Aorta (tissue), 5 donors: ENCODE measurements around the gene MEIS2. TPM values are rescaled to one million over a fixed set of nuclear protein-coding genes. Genes with fewer than 3 reads are reported as not detected.
A peak's percentile ranks its signal among the peaks of the same experiment; 100 is the strongest.

Experiments
- ATAC-seq: fragments of 200-7000 bp; cut with Tn5 transposase; one replicate; pipeline ENCODE4 v1.9.1; 2022; ENCODE audit warnings: moderate library complexity; ENCODE audit not compliant: low FRiP score
- DNase-seq, 2 donors: peaks; one replicate each; pipeline ENCODE4 v3.0.0-alpha.2; 2020
- H3K27ac ChIP-seq, 2 donors: one replicate each; pipeline ENCODE4 v1.5.1; 2013; ENCODE audit warnings: low read length in 2 of 2, mild to moderate bottlenecking in 2 of 2, moderate library complexity in 2 of 2, control low read depth in 1 of 2, inconsistent platforms in 1 of 2, low read depth in 1 of 2
- H3K27me3 ChIP-seq, 2 donors: one replicate each; pipeline ENCODE4 v1.6.1; 2013; ENCODE audit warnings: control low read depth in 1 of 2, low read length in 1 of 2, mild to moderate bottlenecking in 1 of 2, moderate library complexity in 1 of 2; ENCODE audit not compliant: insufficient read depth in 2 of 2, control insufficient read depth in 1 of 2
- H3K36me3 ChIP-seq, 2 donors: one replicate each; pipeline ENCODE4 v1.6.1; 2013; ENCODE audit warnings: control low read depth in 1 of 2, low read length in 1 of 2, mild to moderate bottlenecking in 1 of 2; ENCODE audit not compliant: insufficient read depth in 2 of 2, control insufficient read depth in 1 of 2
- H3K4me1 ChIP-seq, 2 donors: one replicate each; pipeline ENCODE4 v1.6.1; 2013; ENCODE audit warnings: low read length in 2 of 2, control low read depth in 1 of 2, mild to moderate bottlenecking in 1 of 2, moderate library complexity in 1 of 2; ENCODE audit not compliant: insufficient read depth in 2 of 2, control insufficient read depth in 1 of 2
- H3K4me3 ChIP-seq, 2 donors: one replicate each; pipeline ENCODE4 v1.5.1; 2013; ENCODE audit warnings: low read length in 2 of 2, control low read depth in 1 of 2, mild to moderate bottlenecking in 1 of 2
- H3K9me3 ChIP-seq: one replicate; pipeline ENCODE4 v1.6.1; 2013; ENCODE audit warnings: mild to moderate bottlenecking, low read length; ENCODE audit not compliant: control insufficient read depth
- WGBS, 2 donors: extraction: QIAGEN DNeasy Blood & Tissue Kit; methylation state at CpG; one replicate each; pipeline ENCODE4 v1.1.7; 2013; 5-methylcytosine and 5-hydroxymethylcytosine counted together
- intact Hi-C, 2 donors: fragments of 100-400 bp; cut with DNase I; formaldehyde crosslinking; loops; one replicate each; pipeline versions ENCODE4 v1.14.2 to v1.15.0; 2022
- polyA plus RNA-seq, 2 donors: library from polyadenylated mRNA; stranded (reverse); fragments of 200-250 nt; gene quantifications; one replicate each; pipeline ENCODE4 v1.2.3, GENCODE V29; 2013
- total RNA-seq, 2 donors: library from RNA; stranded (reverse); fragmentation: NEBNext Ultra II Directional; extraction: Animal tissue kit (Norgen Biotek cat#: 25700); gene quantifications; one replicate each; pipeline ENCODE4 v1.2.1, GENCODE V29; 2021
- donor health status: healthy with polysubstance abuse.
- donor health status: Bipolar disorder and iron deficiency.
- donor health status: DM: no; HTN: no; CAD: no.
- donor health status: DM: no; HTN: no; CAD: no.
- donor health status: DM: yes; HTN: yes; CAD: no.

MEIS2 gene
- total and polyA plus RNA-seq, 4 donors: 20.7 to 58.7 (median 25.9) TPM

DNA sequence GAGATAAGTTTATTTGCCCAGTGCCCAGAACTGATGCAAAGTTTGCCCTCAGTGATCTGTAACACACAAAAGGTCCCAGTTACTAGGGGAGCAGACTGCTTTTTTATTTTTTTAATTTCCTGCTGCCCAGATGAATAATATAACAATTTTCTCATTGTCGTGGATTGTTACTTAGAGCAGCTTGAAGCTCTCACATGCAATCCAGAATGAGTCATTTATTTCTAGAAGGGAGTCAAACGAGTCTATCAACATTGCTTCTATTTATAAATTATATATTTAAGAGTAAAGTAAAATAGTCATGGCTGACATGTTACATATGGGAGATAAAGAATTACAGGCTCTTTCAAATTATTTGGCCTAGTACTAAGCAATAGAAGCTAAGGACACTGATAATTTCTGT is 41.3 kb downstream of the MEIS2 start:
- peak; percentile 59 for ATAC-seq
- H3K4me1 ChIP-seq: no peaks in the 10 kb centered on the region
- WGBS, 2 donors: 1% methylated on average over 2 of the region's 2 CpGs
- H3K36me3 ChIP-seq: peaks cover 0 to 4% of the 10 kb centered on the region in 2 donors
- no peak overlapping the region for H3K4me3 ChIP-seq
- H3K27me3 ChIP-seq: no peaks in the 10 kb centered on the region
- intact Hi-C loops: no loop called here
- no peak for DNase-seq
- H3K27ac ChIP-seq: no peak overlapping the region
- no peaks in the 10 kb centered on the region for H3K9me3 ChIP-seq

GRCh38 chr15:37058316-37058985 is 41.9 kb downstream of the MEIS2 start:
- Histone ChIP-seq H3K9me3 (no peaks in the 10 kb centered on the region), H3K4me1 (no peaks in the 10 kb centered on the region), H3K27me3 (no peaks in the 10 kb centered on the region), H3K36me3 (peaks cover 0 to 4% of the 10 kb centered on the region in 2 donors), H3K27ac (no peak overlapping the region), H3K4me3 (no peak overlapping the region)
- ATAC-seq: no peak
- intact Hi-C loops: no loop called here
- WGBS, 2 donors: 46 to 53% methylated on average over 6 of the region's 6 CpGs
- DNase-seq: no peak

- H3K27ac ChIP-seq: no peak overlapping the region
- H3K4me1 ChIP-seq: no peaks in the 10 kb centered on the region
- H3K4me3 ChIP-seq: no peak overlapping the region
- H3K36me3 ChIP-seq: peaks cover 0 to 4% of the 10 kb centered on the region in 2 donors
- DNase-seq (no peak), ATAC-seq (no peak)
- WGBS, 2 donors: 82 to 87% methylated on average over 9 of the region's 9 CpGs
- no peaks in the 10 kb centered on the region for H3K27me3 ChIP-seq
- intact Hi-C loops: no loop called here
- no peaks in the 10 kb centered on the region for H3K9me3 ChIP-seq
Measured at GRCh38 chr15:37057831-37058230, 42.5 kb downstream of the MEIS2 start.

DNA sequence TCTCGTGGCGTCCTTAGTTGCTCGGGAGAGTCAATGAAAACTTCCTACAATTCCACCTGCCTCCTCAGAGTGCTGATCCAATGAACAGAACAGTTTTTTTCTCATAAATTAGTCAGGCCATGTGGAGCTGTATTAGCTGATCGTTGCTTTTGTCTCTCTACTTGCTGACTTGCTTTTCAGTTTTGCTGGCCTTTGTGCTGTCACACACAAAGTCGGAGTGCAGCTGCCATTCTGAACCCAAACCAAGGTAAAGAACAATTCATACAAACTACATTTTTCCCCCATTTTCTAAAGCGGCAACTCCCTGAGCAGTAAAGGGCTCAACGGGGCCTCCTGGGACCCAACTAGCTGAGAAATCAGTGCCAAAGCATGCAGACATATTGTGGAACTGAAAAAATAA is 43.1 kb downstream of the MEIS2 start:
- Histone ChIP-seq H3K27me3 (no peaks in the 10 kb centered on the region), H3K4me1 (no peaks in the 10 kb centered on the region), H3K36me3 (peaks cover 0 to 4% of the 10 kb centered on the region in 2 donors), H3K27ac (no peak overlapping the region), H3K4me3 (no peak overlapping the region), H3K9me3 (no peaks in the 10 kb centered on the region)
- ATAC-seq: no peak
- intact Hi-C loops: no loop called here
- no peak for DNase-seq
- 66 to 71% methylated on average over 7 of the region's 7 CpGs for WGBS, 2 donors

GRCh38 chr15:37056177-37057121 is 43.9 kb downstream of the MEIS2 start:
- H3K4me3 ChIP-seq: no peak overlapping the region
- H3K36me3 ChIP-seq: peaks cover 0 to 4% of the 10 kb centered on the region in 2 donors
- peak; percentile 61 for ATAC-seq
- no peaks in the 10 kb centered on the region for H3K4me1 ChIP-seq
- H3K27ac ChIP-seq: no peak overlapping the region
- intact Hi-C loops: no loop called here
- DNase-seq: no peak
- WGBS, 2 donors: 92 to 93% methylated on average over 21 of the region's 21 CpGs
- H3K27me3 ChIP-seq: no peaks in the 10 kb centered on the region
- H3K9me3 ChIP-seq: no peaks in the 10 kb centered on the region

GRCh38 chr15:37055481-37055880 is 44.9 kb downstream of the MEIS2 start:
- Histone ChIP-seq H3K27ac (no peak overlapping the region), H3K4me1 (no peaks in the 10 kb centered on the region), H3K4me3 (no peak overlapping the region), H3K36me3 (no peaks in the 10 kb centered on the region), H3K27me3 (no peaks in the 10 kb centered on the region), H3K9me3 (no peaks in the 10 kb centered on the region)
- DNase-seq (no peak), ATAC-seq (no peak)
- 90 to 91% methylated on average over 8 of the region's 8 CpGs for WGBS, 2 donors
- intact Hi-C loops: no loop called here

DNA sequence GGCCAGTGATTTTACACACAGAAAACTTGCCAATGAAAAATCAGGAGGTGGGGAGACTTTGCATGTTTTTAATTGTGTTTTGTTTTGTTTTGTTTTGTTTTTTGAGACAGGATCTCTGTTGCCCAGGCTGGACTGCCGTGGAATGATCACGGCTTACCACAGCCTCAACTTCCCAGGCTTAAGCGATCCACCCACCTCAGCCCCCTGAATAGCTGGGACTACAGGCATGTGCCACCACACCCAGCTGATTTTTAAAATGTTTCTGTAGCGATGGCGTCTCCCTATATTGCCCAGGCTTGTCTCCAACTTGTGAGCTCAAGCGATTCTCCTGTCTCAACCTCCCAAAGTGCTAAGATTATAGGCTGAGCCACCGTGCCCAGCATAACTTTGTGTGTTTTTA is 46.0 kb downstream of the MEIS2 start:
- whole genome bisulfite sequencing, 2 donors: 76 to 89% methylated on average over 7 of the region's 7 CpGs
- Histone ChIP-seq H3K4me3 (no peak overlapping the region), H3K36me3 (no peaks in the 10 kb centered on the region), H3K4me1 (no peaks in the 10 kb centered on the region), H3K27me3 (no peaks in the 10 kb centered on the region), H3K9me3 (no peaks in the 10 kb centered on the region), H3K27ac (no peak overlapping the region)
- intact Hi-C loops: no loop called here
- no peak for ATAC-seq
- no peak for DNase-seq

- DNase-seq: no peak
- Histone ChIP-seq H3K27me3 (no peaks in the 10 kb centered on the region), H3K9me3 (no peaks in the 10 kb centered on the region), H3K4me1 (no peaks in the 10 kb centered on the region), H3K4me3 (no peak overlapping the region), H3K36me3 (no peaks in the 10 kb centered on the region), H3K27ac (no peak overlapping the region)
- 44 to 57% methylated on average over 6 of the region's 6 CpGs for WGBS, 2 donors
- intact Hi-C loops: no loop called here
- ATAC-seq: no peak
Measured at GRCh38 chr15:37053166-37053565, 47.2 kb downstream of the MEIS2 start.

- WGBS, 2 donors: 80 to 84% methylated on average over 3 of the region's 3 CpGs
- Histone ChIP-seq H3K36me3 (no peaks in the 10 kb centered on the region), H3K27me3 (no peaks in the 10 kb centered on the region), H3K9me3 (no peaks in the 10 kb centered on the region), H3K4me3 (no peak overlapping the region), H3K4me1 (no peaks in the 10 kb centered on the region), H3K27ac (no peak overlapping the region)
- intact Hi-C loops: no loop called here
- ATAC-seq (no peak), DNase-seq (no peak)
Measured at GRCh38 chr15:37050345-37050744, 50.0 kb downstream of the MEIS2 start.
